ENCODE measurements around the gene KCNN4. TPM values are rescaled to one million over a fixed set of nuclear protein-coding genes. Genes with fewer than 3 reads are reported as not detected.

Gene KCNN4
- total RNA-seq, 1 experiment from 2014 or later, result 3.0 TPM

- no peak overlapping the region for H3K27ac Mint-ChIP-seq (ENCODE audit: unreplicated experiment)
- Histone ChIP-seq H3K27me3 (replicated peaks; ENCODE audit: control insufficient read depth, insufficient read depth, low read length) (no peaks in the 10 kb centered on the region), H3K4me1 (no peaks in the 10 kb centered on the region), H3K9me3 (no peaks in the 10 kb centered on the region), H3K36me3 (ENCODE audit: control insufficient read depth, insufficient read depth, low read length) (no peaks in the 10 kb centered on the region), H3K4me3 (ENCODE audit: low read depth, low read length) (no peak overlapping the region)
- H3K4me3 Mint-ChIP-seq (ENCODE audit: unreplicated experiment), result no peak overlapping the region
- peaks cover 7% of the 10 kb centered on the region for H3K4me1 Mint-ChIP-seq (ENCODE audit: low read depth, unreplicated experiment)
- intact Hi-C loops (cut with micrococcal nuclease; ENCODE audit: unreplicated experiment), result no loop called here
- ChIA-PET CTCF (no interaction called here), POLR2A (no interaction called here)
- peaks cover 5% of the 10 kb centered on the region for H3K36me3 Mint-ChIP-seq (ENCODE audit: insufficient read depth, unreplicated experiment)
- no peak for DNase-seq
- TF ChIP-seq, protein P1, sequence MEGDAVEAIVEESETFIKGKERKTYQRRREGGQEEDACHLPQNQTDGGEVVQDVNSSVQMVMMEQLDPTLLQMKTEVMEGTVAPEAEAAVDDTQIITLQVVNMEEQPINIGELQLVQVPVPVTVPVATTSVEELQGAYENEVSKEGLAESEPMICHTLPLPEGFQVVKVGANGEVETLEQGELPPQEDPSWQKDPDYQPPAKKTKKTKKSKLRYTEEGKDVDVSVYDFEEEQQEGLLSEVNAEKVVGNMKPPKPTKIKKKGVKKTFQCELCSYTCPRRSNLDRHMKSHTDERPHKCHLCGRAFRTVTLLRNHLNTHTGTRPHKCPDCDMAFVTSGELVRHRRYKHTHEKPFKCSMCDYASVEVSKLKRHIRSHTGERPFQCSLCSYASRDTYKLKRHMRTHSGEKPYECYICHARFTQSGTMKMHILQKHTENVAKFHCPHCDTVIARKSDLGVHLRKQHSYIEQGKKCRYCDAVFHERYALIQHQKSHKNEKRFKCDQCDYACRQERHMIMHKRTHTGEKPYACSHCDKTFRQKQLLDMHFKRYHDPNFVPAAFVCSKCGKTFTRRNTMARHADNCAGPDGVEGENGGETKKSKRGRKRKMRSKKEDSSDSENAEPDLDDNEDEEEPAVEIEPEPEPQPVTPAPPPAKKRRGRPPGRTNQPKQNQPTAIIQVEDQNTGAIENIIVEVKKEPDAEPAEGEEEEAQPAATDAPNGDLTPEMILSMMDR (IDR thresholded peaks at IDR 0.05; ENCODE audit: insufficient read depth in 1 of 2, low read depth in 1 of 2, low read length in 1 of 2, severe bottlenecking in 1 of 2, unreplicated experiment in 1 of 2), result no peak
- H3K27me3 Mint-ChIP-seq (ENCODE audit: insufficient read depth, unreplicated experiment), result no peaks in the 10 kb centered on the region
- no peaks in the 10 kb centered on the region for H3K9me3 Mint-ChIP-seq (ENCODE audit: unreplicated experiment)
- BruUV-seq (replicated peaks), result no TSS peak
Observed at GRCh38 chr19:43774103-43774939, 6.5 kb downstream of the KCNN4 start.

- no peaks in the 10 kb centered on the region for H3K36me3 ChIP-seq (ENCODE audit: control insufficient read depth, insufficient read depth, low read length)
- H3K9me3 ChIP-seq, result no peaks in the 10 kb centered on the region
- Mint-ChIP-seq H3K4me1 (ENCODE audit: low read depth, unreplicated experiment) (peaks cover 6% of the 10 kb centered on the region), H3K4me3 (ENCODE audit: unreplicated experiment) (no peak overlapping the region), H3K27me3 (ENCODE audit: insufficient read depth, unreplicated experiment) (no peaks in the 10 kb centered on the region), H3K27ac (ENCODE audit: unreplicated experiment) (no peak overlapping the region), H3K36me3 (ENCODE audit: insufficient read depth, unreplicated experiment) (peaks cover 5% of the 10 kb centered on the region), H3K9me3 (ENCODE audit: unreplicated experiment) (no peaks in the 10 kb centered on the region)
- intact Hi-C loops (cut with micrococcal nuclease; ENCODE audit: unreplicated experiment), result no loop called here
- ChIA-PET CTCF (no interaction called here), POLR2A (no interaction called here)
- no TSS peak for BruUV-seq (replicated peaks)
- H3K4me1 ChIP-seq, result no peaks in the 10 kb centered on the region
- H3K27me3 ChIP-seq (replicated peaks; ENCODE audit: control insufficient read depth, insufficient read depth, low read length), result no peaks in the 10 kb centered on the region
- TF ChIP-seq, protein P1 (IDR thresholded peaks at IDR 0.05; ENCODE audit: insufficient read depth in 1 of 2, low read depth in 1 of 2, low read length in 1 of 2, severe bottlenecking in 1 of 2, unreplicated experiment in 1 of 2), result no peak
- DNase-seq, result no peak
- H3K4me3 ChIP-seq (ENCODE audit: low read depth, low read length), result no peak overlapping the region
Observed at GRCh38 chr19:43773725-43774102, 7.1 kb downstream of the KCNN4 start.

DNA sequence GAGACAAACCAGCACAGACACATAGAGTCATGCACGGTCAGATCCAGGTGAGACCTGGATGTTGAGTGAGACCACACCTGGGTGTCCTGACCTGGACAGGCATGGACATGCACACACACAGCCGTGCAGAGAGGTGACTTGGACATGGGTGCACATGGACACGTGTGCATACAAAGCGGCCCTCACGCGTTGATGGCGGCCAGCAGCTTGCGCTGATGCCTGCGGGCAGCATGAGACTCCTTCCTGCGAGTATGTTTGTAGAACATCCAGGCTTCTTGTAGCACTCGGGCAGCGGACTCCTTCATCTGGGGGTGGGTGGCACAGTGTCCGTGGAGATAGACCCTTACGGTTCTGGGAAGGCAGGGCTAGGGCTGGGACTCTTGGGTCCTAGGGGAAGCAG, 11.5 kb downstream of the KCNN4 start:
- Mint-ChIP-seq H3K36me3 (ENCODE audit: insufficient read depth, unreplicated experiment) (peaks cover 5% of the 10 kb centered on the region), H3K9me3 (ENCODE audit: unreplicated experiment) (no peaks in the 10 kb centered on the region), H3K4me1 (ENCODE audit: low read depth, unreplicated experiment) (peaks cover 19% of the 10 kb centered on the region), H3K4me3 (ENCODE audit: unreplicated experiment) (no peak overlapping the region), H3K27me3 (ENCODE audit: insufficient read depth, unreplicated experiment) (no peaks in the 10 kb centered on the region), H3K27ac (ENCODE audit: unreplicated experiment) (peak overlapping the region; percentile 63)
- ChIA-PET CTCF (interaction anchor here (1.1 kb wide), 1 partner anchor 250 kb away, joined by 3 read pairs; no protein-coding TSS in a partner anchor), POLR2A (no interaction called here)
- Histone ChIP-seq H3K9me3 (no peaks in the 10 kb centered on the region), H3K4me3 (ENCODE audit: low read depth, low read length) (no peak overlapping the region), H3K27me3 (replicated peaks; ENCODE audit: control insufficient read depth, insufficient read depth, low read length) (no peaks in the 10 kb centered on the region), H3K4me1 (peaks cover 5% of the 10 kb centered on the region; the same call in 1 of the 2 replicates), H3K36me3 (ENCODE audit: control insufficient read depth, insufficient read depth, low read length) (peaks cover 1% of the 10 kb centered on the region; the same call in 1 of the 2 replicates)
- intact Hi-C loops (cut with micrococcal nuclease; ENCODE audit: unreplicated experiment), result no loop called here
- no peak for DNase-seq
- TF ChIP-seq, protein P1 (IDR thresholded peaks at IDR 0.05; ENCODE audit: insufficient read depth in 1 of 2, low read depth in 1 of 2, low read length in 1 of 2, severe bottlenecking in 1 of 2, unreplicated experiment in 1 of 2), result no peak
- no TSS peak for BruUV-seq (replicated peaks)
